ENCODE results near the gene MEIS2. TPM values are rescaled to one million over a fixed set of nuclear protein-coding genes. Genes with fewer than 3 reads are reported as not detected.

Gene MEIS2
- total RNA-seq, 1 donor = 73.0 TPM

- no peak for DNase-seq (ENCODE audit: low read depth)
- H3K4me3 ChIP-seq (ENCODE audit: low read depth, low read length) = no peak overlapping the region
- no peak for TF ChIP-seq CTCF (IDR thresholded peaks at IDR 0.05; ENCODE audit: insufficient read depth, low read depth, low read length)
Measured at GRCh38 chr15:37132826-37133417, 32.6 kb upstream of the MEIS2 start.

DNA sequence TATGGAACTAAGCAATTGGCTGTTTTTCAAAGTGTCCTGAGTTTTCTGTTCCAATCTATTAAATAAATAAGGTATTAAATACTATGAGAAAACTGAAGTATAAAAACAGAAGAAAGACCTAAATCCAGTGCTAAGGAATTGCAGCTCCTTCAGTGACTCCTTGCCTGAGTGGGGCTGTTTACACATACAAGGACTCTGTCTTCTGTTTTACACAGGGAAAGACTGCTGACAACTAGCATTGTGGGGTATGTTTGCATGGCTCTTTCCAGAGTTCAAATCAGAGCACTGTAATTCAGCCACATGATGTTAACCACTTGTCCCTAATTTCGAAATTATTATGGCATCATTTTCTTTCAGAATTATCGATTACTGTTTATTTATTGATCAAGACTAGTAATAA is 31.3 kb upstream of the MEIS2 start:
- no peak for TF ChIP-seq CTCF (IDR thresholded peaks at IDR 0.05; ENCODE audit: insufficient read depth, low read depth, low read length)
- no peak overlapping the region for H3K4me3 ChIP-seq (ENCODE audit: low read depth, low read length)
- no peak for DNase-seq (ENCODE audit: low read depth)

- no peak for TF ChIP-seq CTCF (IDR thresholded peaks at IDR 0.05; ENCODE audit: insufficient read depth, low read depth, low read length)
- no peak for DNase-seq (ENCODE audit: low read depth)
Measured at GRCh38 chr15:37130356-37130755, 30.0 kb upstream of the MEIS2 start.

DNA sequence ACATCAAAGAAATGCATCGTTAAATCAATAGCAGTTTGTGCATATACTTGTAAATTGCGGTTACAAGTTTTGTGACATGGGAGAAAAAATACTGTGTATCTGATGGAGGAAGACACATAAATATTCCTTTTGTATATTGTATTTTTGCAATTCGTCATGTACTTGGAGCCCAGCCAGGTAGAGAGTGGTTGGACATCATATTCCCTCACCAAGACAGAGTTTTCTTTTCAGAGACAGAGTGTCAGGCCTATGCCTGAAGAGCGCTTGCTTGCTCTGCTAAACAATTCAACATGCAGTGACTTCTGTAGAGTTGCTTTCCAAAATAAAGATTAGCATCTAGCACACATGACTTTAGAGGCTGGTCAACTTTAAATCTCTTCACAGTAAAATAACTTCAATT is 24.8 kb upstream of the MEIS2 start:
- no peak for TF ChIP-seq CTCF (IDR thresholded peaks at IDR 0.05; ENCODE audit: insufficient read depth, low read depth, low read length)
- no peak for DNase-seq (ENCODE audit: low read depth)
- no peak overlapping the region for H3K4me3 ChIP-seq (ENCODE audit: low read depth, low read length)

More at GRCh38 chr15:37130356-37130755, 30.0 kb upstream of the MEIS2 start:
- H3K4me3 ChIP-seq (ENCODE audit: low read depth, low read length) = no peak overlapping the region

GRCh38 chr15:37124331-37124730 is 24.0 kb upstream of the MEIS2 start:
- no peak for DNase-seq (ENCODE audit: low read depth)
- TF ChIP-seq CTCF (IDR thresholded peaks at IDR 0.05; ENCODE audit: insufficient read depth, low read depth, low read length) = no peak
- H3K4me3 ChIP-seq (ENCODE audit: low read depth, low read length) = no peak overlapping the region

- TF ChIP-seq CTCF (IDR thresholded peaks at IDR 0.05; ENCODE audit: insufficient read depth, low read depth, low read length) = no peak
- DNase-seq (ENCODE audit: low read depth) = no peak
- H3K4me3 ChIP-seq (ENCODE audit: low read depth, low read length) = no peak overlapping the region
Measured at GRCh38 chr15:37122703-37123102, 22.4 kb upstream of the MEIS2 start.

DNA sequence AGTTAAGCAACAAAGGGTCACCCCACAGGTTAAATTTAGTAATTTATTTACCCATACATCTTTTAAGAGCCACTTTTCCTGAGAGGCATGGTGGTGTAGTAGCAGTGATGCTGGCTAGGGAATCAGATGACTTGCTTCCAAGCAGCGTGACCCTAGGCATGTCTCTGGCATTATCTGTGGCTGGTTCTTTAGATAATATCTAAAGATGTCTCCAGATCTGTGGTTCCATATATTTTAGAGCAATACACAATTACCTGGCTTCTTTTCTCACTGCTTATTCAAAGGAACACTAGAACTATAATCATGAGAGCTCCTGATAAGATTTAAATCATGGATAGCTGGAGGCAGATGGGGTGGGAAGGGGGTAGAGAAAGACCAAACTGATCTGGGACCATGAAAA is 21.1 kb upstream of the MEIS2 start:
- no peak for DNase-seq (ENCODE audit: low read depth)
- no peak for TF ChIP-seq CTCF (IDR thresholded peaks at IDR 0.05; ENCODE audit: insufficient read depth, low read depth, low read length)
- H3K4me3 ChIP-seq (ENCODE audit: low read depth, low read length) = no peak overlapping the region

All from fibroblast of villous mesenchyme (primary cell).